AG10803 (cell line): Measurements from ENCODE around the gene LMBR1.
A peak's percentile ranks its signal among the peaks of the same experiment; 100 is the strongest.

ENCODE experiments used
- DNase-seq: peaks from one replicate; pipeline ENCODE4 v3.0.0; 2010; ENCODE audit warnings: low read depth
- H3K4me3 ChIP-seq: 2 replicates; pipeline ENCODE4 v1.5.1; 2011; ENCODE audit warnings: mild to moderate bottlenecking, low read length, control low read depth
- TF ChIP-seq, protein P1 (sequence below): conservative IDR thresholded peaks from 2 replicates; pipeline ENCODE4 v1.5.1; 2011; ENCODE audit warnings: mild to moderate bottlenecking, low read length, control low read depth, inconsistent platforms

The LMBR1 gene

DNA sequence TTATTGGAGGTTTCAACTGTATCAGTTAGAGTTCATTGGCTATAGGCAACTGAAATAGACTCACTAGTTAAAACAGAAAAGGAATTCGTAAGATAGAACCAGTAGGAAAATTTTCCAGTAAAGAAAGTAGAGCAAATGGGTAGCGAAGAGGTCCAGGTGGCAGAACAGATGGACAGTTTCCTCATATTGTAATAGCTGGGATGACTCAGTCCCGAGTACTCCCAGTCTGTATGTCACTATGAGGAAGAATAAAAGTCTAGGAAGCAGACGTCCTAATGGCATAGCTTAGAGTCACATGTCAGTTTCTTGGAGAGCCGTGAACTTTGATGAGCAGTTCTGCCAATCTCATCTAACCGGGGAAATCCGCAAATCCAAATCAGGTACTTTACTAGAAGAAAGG, 157.1 kb downstream of the LMBR1 start:
- TF ChIP-seq, protein P1, sequence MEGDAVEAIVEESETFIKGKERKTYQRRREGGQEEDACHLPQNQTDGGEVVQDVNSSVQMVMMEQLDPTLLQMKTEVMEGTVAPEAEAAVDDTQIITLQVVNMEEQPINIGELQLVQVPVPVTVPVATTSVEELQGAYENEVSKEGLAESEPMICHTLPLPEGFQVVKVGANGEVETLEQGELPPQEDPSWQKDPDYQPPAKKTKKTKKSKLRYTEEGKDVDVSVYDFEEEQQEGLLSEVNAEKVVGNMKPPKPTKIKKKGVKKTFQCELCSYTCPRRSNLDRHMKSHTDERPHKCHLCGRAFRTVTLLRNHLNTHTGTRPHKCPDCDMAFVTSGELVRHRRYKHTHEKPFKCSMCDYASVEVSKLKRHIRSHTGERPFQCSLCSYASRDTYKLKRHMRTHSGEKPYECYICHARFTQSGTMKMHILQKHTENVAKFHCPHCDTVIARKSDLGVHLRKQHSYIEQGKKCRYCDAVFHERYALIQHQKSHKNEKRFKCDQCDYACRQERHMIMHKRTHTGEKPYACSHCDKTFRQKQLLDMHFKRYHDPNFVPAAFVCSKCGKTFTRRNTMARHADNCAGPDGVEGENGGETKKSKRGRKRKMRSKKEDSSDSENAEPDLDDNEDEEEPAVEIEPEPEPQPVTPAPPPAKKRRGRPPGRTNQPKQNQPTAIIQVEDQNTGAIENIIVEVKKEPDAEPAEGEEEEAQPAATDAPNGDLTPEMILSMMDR, result no peak
- H3K4me3 ChIP-seq, result no peak overlapping the region
- DNase-seq, result no peak

DNA sequence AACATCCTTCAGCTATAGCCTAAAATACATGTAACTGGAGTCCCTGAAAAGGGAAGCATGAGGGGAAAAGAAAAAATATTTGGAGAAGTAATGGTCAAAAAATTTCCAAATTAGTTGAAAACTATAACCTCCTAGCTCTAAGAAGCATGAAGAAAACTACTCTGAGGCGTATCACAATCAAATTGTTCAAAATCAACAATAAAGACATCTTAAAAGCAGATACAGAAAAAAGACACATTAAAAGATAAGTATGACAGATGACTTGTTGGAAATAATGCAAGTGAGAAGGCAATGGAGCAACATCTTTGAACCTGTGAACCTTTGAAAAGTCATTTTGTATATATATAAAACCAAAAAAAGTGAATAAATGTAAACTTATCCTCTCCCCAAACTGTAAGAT, 159.3 kb downstream of the LMBR1 start:
- no peak overlapping the region for H3K4me3 ChIP-seq
- no peak for DNase-seq
- TF ChIP-seq, protein P1, result no peak

DNA sequence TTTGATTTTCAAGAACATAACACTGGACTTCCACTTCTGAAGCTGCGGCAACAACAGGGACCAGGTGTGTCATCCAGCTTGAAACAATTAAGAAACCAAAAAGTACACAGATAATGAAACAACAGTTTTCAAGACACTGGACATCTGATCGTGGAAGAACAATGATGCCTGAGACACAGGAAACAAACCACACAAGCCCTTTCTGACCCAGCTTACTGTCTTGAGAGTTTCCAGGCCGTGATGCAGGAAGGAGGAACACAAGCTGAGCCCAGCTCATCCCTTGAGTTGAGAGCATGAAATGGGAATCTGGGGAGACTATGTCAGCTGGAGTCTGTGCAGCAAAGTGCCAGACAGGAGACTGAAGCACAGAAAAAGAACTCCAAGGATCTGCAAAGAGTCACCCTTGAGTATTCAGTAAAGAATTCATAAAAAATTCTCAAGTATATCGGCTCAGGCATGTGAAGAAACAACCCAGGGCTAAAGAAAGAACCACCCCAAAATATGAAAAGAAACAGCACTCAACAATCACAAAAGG, 160.8 kb downstream of the LMBR1 start:
- TF ChIP-seq, protein P1, result no peak
- DNase-seq, result peak; percentile 40
- no peak overlapping the region for H3K4me3 ChIP-seq

DNA sequence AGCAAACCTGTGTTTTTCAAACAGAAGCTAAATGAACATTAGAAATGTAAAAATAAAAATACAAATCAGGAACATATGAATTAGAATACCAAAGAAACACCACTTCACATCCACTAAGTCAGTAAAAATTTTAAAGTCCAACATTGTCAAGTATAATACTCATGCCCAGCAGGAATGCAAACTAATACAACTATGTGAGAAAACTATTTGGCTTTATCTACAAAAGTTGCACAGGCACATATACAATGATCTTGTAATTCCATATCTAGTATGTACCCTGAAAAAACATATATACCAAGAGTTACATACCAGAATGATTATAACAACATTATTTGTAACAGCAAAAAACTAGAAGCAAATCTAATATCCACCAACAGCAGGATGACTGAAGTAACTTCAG, 161.3 kb downstream of the LMBR1 start:
- no peak overlapping the region for H3K4me3 ChIP-seq
- peak; percentile 37 for DNase-seq
- TF ChIP-seq, protein P1, result no peak

DNA sequence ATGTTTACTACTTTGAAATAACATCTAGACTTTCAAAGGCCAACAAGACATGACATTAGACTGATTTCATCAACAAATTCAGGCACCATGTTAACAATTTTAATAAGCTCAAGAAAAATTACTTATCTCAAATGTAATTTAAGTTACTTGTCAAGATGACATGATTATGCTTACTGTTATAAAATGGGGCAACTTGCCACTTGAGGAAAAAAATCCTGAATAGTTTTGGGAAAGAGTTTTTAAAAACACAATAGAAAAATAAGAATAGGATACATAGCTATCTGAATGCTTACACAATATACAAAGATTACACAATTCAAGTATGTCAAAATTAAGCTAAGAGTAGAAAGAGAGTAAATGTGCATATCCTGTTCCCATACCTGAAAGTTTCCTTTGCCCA, 167.0 kb downstream of the LMBR1 start:
- no peak for DNase-seq
- TF ChIP-seq, protein P1, result no peak
- H3K4me3 ChIP-seq, result no peak overlapping the region

DNA sequence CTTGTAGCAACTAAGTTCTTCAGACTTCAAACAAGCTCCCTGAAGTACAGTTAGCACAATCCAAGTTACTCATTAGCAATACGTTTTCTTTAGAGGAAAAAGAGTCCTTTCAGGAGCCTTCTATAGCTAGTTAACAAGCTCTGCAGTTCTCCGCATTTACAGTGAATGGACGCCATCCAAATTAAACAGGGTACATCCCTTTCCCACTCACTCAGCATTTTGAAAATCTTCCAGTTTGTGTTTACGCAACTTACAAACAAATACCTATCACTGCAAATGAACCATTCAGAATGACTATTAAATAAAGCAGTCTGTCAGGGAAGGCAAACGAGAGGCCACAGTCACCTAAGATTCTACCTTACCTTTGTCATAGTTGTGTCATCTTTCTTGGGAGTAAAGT, 167.9 kb downstream of the LMBR1 start:
- TF ChIP-seq, protein P1, result no peak
- DNase-seq, result no peak
- H3K4me3 ChIP-seq, result no peak overlapping the region

DNA sequence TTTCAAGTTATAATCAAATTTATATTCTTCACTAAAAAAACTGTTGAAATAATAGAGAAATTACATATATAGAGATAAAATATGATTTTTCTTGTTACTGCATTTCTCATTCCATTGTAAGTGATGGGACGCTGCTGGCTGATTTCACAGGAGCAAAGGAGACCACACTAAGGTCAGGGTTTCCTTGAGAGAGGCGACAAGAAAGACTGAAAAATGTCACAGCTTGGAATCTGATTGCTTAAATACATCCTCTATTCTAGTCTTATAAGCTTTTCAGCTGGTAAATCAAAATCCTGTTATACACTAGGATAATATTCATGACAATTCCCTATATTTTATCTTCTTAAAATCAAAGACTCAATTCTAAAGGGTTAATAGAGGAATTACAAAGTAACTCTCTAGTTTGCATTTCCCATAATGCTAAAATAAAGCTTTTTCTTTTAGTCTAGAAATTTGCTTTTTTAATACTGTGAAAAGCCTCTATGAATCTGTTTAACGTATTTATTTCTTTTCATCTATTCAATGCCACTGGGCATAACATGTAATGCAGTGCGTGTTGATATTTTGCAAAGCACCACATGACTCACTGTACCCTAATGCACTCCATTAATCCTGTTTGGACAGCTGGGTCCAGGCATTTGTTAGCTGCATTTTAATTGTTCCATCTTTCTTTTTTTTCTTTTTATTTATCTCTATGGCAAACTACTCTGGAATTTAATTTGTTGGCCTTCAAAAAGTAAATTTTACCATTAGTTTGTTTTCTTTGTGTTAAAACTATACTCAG, 170.7 kb downstream of the LMBR1 start:
- no peak for DNase-seq
- H3K4me3 ChIP-seq, result no peak overlapping the region
- TF ChIP-seq, protein P1, result no peak
